ENCODE results near the gene SAPCD2.

Gene SAPCD2

GRCh38 chr9:137030538-137031527 is 39.5 kb downstream of the SAPCD2 start:
- peak; percentile 52 to 57 for DNase-seq

DNA sequence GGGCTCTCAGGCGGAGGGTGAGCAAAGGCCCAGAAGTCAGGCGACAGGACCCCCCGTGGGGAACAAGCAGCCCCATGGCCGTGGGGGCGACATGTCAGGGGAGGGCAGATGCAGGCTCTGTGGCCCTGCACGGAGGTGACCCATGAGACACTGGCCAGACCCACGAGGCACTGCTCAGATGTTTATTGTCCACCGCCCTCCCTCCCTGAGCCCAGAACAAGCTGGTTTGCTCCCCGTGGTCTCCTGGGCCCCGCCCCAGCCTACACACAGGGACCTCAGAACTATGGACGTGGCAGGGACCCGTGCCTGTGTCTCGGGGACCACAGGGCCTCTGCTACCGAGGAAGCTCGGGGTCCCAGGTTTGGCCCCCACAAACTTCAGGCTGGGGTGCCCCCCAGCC is 40.4 kb downstream of the SAPCD2 start:
- no peak for DNase-seq

DNA sequence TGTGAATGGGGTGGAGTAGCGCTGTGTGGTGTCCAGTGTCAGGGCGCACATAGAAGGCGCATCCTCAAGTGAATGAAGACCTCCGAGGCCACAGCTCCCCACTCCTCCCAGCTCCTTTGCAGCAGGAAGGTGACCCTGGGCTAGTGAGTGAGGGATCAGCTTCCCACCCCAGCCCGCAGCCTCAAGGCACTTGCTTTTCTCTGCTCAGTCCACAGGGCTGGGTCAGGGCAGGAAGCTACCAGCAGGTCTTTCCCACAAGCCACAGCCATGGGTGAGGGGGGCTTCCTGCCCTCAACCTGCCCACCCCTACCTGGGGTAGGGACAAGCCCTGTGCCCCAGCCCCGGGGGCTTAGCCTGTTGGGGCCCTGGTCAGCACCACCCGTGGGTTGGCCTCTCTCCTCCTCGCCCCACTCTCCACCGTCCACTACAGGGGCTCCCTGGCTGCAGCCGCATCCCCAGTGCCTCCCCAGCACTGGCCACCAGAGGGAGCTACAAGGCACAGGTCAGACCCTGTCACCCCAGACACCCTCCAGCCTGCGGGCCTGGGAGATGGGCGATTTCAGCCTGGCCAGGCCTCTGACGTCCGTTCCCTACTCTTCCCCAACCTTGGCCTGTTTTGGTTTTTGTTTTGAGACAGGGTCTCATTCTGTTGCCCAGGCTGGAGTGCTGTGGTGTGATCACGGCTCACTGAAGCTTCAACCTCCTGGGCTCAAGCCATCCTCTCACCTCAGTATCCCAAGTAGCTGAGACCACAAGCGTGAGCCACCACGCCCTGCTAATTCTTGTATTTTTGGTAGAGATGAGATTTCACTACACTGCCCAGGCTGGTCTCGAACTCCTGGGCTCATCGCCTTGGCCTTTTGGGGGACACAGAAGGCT is 41.1 kb downstream of the SAPCD2 start:
- peak; percentile 85 for DNase-seq

DNA sequence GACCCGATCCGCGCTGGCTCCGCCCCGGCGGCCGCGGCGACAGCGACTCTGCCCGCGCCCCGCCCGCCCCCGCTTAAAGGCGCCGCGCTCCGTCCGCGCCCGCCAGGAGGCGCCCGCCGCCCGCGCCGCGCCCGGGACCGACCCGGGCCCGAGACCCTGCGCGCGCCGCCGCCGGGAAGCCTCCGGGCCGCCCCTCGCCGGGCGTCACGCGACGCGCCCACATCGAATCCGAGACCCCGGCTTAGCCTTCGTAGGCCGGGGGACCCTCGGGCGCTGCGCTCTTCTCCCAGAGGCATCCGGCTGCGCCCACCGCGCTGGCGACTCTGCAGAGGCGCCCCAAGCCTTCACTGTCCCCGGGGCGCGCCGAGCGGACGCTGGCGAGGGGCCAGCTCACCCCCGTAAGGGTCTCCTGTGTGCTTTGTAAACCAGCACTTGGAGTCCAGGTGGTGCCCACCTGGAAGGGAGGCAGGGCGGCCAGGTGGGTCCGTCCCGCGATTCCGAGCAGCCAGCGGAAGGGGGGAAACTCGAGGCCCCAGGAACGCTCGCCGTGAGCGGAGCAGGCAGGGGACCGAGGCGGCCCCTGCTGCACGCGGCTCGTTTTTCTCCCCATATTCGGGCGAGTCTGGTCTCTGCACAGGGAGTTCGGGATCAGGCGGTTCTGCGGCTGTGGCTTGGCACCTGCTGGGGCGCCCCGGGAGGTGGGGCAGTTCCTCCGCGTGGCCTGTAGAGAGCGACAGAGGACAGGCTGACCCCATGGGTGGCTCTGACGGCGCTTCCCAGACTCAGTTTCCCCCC is 41.9 kb downstream of the SAPCD2 start:
- peak; percentile 69 to 75 for DNase-seq

- no peak for DNase-seq
Observed at GRCh38 chr9:137027369-137028262, 42.7 kb downstream of the SAPCD2 start, which contains the start of gene ABCA2. ABCA2 (minus strand) TSS chr9:137028237; CDS start chr9:137028140, 97 bp downstream.

GRCh38 chr9:137026828-137027227 is 43.5 kb downstream of the SAPCD2 start:
- DNase-seq: no peak

DNA sequence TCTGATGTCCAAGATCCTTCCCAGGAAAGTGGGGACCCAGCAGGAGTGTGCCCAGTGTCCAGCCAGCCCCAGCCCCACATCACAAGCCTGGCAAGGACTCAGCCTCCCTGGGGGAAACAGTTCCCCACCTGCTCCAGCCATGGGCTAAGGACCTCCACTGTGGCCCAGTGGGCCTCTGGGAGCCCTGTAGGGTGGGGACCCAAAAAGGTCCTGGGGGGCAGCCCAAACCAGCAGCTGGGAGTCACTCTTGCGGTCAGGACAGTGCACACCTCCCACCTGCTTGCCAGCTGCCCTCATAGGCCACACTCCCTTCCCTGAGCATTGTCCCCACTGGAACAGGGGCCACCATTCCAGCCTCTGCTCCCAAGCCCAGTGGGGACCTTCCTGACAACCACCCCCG is 44.0 kb downstream of the SAPCD2 start:
- no peak for DNase-seq

- no peak for DNase-seq
Observed at GRCh38 chr9:137025517-137025966, 44.8 kb downstream of the SAPCD2 start.

DNA sequence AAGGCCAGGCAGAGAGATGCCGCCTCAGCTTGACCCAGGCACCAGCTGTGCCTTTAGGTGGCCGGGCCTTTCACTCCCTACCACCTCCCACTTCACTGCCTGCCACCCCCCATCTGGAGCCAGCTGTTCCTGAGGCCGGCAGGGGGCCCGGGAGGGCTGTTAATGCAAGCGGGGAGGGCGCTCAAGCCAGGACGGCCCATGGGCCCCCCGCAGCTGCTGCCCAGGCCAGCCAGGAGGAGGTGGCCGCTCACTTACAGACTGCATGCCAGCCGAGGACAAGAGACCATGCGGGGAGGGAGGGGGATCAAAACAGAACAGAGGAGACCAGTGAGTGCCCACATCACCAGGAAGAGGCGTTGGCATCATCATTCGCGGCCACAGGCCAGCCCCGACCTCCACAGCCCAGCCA is 46.8 kb downstream of the SAPCD2 start:
- no peak for DNase-seq

DNA sequence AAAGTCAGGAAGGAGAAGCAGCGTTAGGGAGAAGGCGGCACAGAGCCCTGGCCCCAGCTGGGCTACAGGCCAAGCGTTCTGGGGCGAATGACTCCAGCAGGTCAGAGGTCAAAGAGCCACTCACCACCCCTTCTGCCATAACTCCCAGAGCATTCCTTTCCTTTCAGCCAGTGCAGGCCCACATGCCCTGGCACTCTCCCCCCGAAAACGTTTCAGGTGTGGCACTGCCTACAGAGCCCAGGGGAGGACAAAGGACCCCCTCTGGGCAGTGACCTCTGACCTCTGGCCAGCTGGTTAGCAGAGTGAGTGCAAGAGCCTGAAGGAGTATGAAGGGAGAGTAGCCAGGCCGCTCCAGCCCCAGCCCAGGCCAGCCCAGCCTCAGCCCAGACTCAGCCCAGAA is 47.2 kb downstream of the SAPCD2 start:
- no peak for DNase-seq

DNA sequence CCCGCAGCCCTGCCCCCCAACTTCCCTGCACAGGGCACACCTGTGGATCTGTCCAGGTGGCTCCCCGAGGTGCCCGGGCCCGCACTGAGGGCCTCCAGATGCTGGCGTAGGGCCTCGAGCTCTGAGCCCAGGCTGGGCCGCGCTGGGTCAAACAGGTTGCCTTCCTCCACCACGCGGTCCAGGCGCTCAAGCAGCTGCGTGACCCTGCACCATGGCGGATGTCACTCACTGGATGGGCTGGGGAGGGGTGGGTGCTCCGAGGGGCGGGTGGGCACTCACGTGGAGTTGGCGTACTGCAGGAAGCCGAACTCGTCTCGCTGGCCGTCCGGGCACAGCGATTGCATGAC is 47.7 kb downstream of the SAPCD2 start:
- DNase-seq: no peak

DNA sequence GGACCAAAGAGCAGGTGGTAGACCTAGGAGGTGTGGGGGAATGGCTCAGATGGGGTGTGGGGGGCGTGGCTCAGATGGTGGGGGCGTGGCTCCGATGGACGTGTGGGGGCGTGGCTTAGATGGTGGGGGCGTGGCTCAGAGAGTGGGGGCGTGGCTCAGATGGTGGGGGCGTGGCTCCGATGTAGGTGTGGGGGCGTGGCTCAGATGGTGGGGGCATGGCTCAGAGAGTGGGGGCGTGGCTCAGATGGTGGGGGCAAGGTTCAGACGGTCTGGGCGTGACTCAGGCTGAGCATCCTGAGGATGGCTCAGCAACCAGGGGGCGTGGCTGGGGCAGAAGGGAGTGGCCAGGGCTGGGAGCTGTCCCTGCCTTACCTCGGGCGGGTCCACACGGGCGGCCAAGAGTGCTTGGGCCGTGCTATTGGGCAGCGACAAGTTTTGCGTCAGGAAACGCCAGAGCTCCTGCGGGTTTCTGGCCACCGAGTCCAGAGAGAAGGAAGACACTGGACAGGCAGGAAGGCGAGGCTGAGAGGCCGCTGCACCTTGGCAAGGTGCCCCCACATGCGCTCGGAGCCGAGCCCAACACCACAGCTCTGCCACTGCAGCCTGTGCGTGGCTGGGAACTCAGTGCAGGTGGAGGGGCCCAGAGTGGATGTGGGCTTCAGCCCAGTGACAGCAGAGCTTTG is 48.2 kb downstream of the SAPCD2 start:
- peak; percentile 77 to 84 for DNase-seq

GRCh38 chr9:137021568-137021978 is 48.8 kb downstream of the SAPCD2 start:
- no peak for DNase-seq

DNA sequence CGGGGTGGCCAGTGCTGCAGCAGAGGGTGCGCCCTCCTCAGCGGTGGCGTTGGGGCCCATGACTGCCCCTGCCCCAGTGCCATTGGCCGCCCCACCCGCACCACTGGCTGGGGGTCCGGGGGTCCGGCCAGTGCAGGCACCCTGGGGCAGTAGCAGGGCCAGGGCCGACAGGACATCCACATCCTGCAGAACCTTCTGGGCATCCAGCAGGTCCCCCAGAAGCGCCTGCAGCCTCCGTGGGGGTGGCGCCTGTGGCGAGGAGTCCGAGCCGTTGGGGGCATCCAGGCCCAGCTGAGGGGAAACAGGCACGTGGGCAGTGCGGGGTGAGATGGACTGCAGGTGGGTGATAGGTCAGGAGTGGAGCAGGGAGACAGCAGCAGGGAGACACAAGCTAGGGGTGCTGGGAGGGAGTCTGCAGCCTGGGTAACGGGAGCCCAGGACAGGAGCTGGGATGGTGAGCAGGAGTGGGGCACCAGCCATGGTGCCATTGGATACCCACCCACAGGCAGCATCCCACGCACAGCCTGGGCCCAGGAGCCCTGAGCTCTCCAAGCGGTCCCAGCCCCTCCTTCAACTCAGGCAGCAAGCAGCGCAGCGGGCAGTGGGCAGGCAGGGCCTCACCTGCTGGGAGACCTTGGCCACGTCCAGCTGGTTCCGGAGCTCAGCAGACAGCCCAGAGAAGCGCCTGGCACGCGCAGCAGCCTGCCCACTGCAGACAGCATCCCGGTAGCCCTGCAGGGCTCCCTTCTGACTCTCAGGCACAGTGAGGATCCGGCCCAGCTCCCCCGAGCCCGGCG is 49.4 kb downstream of the SAPCD2 start:
- no peak for DNase-seq

DNA sequence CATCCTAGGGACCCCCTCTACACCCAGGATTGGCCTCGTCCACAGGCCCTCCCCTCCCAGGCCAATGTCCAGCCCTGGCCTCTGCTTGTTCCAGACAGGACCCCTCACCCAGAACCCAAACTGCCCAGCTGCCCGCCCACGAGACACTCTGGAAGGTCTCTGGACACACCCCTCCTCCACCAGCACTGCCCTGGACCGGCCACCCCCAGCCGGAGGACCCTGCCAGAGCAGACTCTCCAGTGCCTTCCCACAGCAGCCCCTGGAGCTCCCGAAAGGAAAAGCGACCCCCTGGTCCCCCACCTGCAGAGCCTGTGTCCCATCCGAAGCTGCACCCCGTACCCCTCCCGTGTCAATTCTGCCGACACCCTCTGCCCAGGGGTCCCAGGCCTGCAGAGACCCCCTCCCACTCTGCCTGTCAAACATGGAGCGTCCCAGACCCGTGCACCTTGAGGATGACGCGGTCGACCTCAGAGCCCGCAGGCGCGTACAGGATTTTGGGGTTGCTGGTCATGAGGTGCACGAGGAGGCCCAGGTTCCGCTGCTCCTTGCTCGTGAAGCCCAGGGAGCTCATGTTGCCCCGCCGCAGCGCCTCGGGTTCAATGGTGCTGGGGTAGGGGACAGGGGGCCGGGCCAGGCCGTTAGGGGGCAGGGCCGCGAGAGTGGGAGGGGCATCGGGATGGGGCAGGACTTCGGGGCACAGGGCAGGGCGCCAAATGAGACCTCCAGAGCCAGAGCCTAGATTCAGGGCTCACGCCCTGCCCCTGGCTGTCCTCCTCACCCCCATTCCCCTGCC is 50.3 kb downstream of the SAPCD2 start:
- no peak for DNase-seq

GRCh38 chr9:137018761-137019559 is 51.4 kb downstream of the SAPCD2 start:
- DNase-seq: no peak

DNA sequence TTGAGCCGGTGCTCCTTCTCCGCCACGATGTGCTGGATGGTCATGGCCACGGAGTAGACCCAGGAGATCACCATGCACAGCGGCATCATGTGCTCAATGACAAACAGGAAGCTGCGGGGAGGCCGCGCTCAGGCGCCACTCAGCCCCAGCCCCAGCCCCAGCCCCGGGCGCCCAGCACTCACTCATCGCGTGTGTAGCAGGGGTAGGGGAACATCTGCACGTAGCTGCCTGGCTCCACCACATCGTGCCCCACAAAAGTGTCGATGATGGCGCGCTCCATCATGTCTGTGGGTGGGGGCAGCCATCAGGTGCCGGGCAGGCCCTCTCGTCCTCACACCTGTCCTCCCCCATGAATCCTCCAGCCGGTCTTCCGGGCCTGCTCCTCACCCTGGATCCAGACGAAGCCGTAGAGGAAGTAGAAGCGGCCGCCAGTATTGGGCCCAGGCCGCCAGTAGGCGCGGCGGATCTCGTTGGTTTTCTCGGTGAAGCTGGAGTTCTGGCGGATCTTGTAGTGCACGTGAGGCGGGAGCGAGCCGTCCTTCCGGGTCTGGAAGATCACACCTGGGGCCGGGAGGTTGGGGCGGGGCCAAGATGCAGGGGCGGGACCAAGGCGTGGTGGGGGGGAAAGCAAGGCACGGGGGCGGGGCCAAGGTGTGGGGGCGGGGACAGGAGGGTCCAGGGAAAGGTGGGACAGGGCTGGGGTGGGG is 52.4 kb downstream of the SAPCD2 start:
- DNase-seq: no peak

DNA sequence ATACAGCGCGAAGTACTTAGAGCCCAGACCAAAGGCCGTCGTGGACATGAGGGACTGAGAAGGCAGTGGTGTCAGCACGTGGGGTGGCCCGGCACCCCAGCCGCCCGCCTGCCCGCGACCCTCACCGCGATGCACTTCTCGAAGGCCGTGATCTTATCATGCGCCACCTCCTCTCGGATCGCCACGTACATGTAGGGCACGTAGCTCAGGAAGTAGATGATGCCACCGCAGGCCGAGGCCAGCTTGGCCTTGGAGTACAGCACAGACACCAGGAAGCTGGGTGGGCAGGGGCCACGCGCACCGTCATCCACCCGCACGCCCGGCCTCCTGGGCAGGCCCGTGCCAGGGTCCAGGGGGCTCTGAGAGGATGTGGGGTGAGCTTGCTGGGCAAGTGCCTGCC is 53.3 kb downstream of the SAPCD2 start:
- no peak for DNase-seq

All from stimulated activated CD4-positive, alpha-beta T cell treated with anti-CD3 and anti-CD28 coated beads, Interleukin-2, amount 100 ng/mL, for 24 hours (primary cell).